NCI-H526 (cell line): ENCODE measurements around the gene NF2.

Experiments
- DNase-seq, 2 experiments: peaks; one replicate each; lab custom pipeline; 2025; lab: John Stamatoyannopoulos, UW

Gene NF2

GRCh38 chr22:29702000-29702930 lies 98.8 kb downstream of the NF2 start:
- DNase-seq = no peak

GRCh38 chr22:29702931-29703501 lies 99.6 kb downstream of the NF2 start:
- peak; percentile 65 to 68 for DNase-seq

- no peak for DNase-seq
Observed at GRCh38 chr22:29703569-29704195, 100.2 kb downstream of the NF2 start.

- DNase-seq = peak in 1 of 2 experiments; percentile 56
Observed at GRCh38 chr22:29704528-29705285, 101.3 kb downstream of the NF2 start.

- DNase-seq = no peak
Observed at GRCh38 chr22:29705651-29706050, 102.2 kb downstream of the NF2 start.

- DNase-seq = no peak
Observed at GRCh38 chr22:29706486-29706885, 103.1 kb downstream of the NF2 start.

- no peak for DNase-seq
Observed at GRCh38 chr22:29707010-29707409, 103.6 kb downstream of the NF2 start.

- DNase-seq = no peak
Observed at GRCh38 chr22:29707471-29707870, 104.0 kb downstream of the NF2 start.

- no peak for DNase-seq
Observed at GRCh38 chr22:29710193-29710592, 106.8 kb downstream of the NF2 start.

GRCh38 chr22:29710922-29711593 lies 107.6 kb downstream of the NF2 start:
- no peak for DNase-seq

GRCh38 chr22:29712119-29712518 lies 108.7 kb downstream of the NF2 start:
- DNase-seq = no peak

- no peak for DNase-seq
Observed at GRCh38 chr22:29713156-29713727, 109.8 kb downstream of the NF2 start.

- DNase-seq = peak; percentile 6 to 44
Observed at GRCh38 chr22:29715240-29715639, 111.8 kb downstream of the NF2 start.

- DNase-seq = no peak
Observed at GRCh38 chr22:29715705-29716104, 112.3 kb downstream of the NF2 start.

- peak in 1 of 2 experiments; percentile 34 for DNase-seq
Observed at GRCh38 chr22:29716814-29717545, 113.5 kb downstream of the NF2 start.

- DNase-seq = peak in 1 of 2 experiments; percentile 41
Observed at GRCh38 chr22:29717789-29718188, 114.4 kb downstream of the NF2 start.

- no peak for DNase-seq
Observed at GRCh38 chr22:29718949-29719898, 115.8 kb downstream of the NF2 start.

- peak in 1 of 2 experiments; percentile 32 for DNase-seq
Observed at GRCh38 chr22:29719899-29720645, 116.6 kb downstream of the NF2 start, which contains the start of gene CABP7. Gene CABP7, plus strand, starts transcription at chr22:29720003. Its CDS starts 422 bp downstream, at chr22:29720425.
